A549 (cell line): ENCODE measurements around the gene UBAP1L.
"Not testable (repeated sequence)": the region's sequence is repeated elsewhere in the genome, so short reads cannot be mapped to it uniquely, and the experiment has no call there.

Source experiments
- CBX2 ChIP-seq: fragments of 200-600 bp; sonication (generic); IDR thresholded peaks from 2 replicates; pipeline ENCODE4 v1.6.1; 2016; ENCODE audit warnings: low read depth, mild to moderate bottlenecking, borderline replicate concordance
- CHD2 ChIP-seq: fragments of 150-350 bp; IDR thresholded peaks from 2 replicates; pipeline ENCODE4 v1.6.1; 2014; ENCODE audit warnings: low read length; ENCODE audit not compliant: partially characterized antibody
- CTCF ChIP-seq: fragments of >200 bp; sonication (Bioruptor Twin); formaldehyde crosslinking; IDR thresholded peaks from 3 replicates; pipeline ENCODE4 v1.5.1; 2016
- E2F6 ChIP-seq: IDR thresholded peaks from 2 replicates; pipeline ENCODE4 v1.6.1; 2012; ENCODE audit warnings: low read depth, borderline replicate concordance
- EP300 ChIP-seq, 2 experiments: fragments of >200 bp; sonication (Bioruptor Twin); formaldehyde crosslinking; IDR thresholded peaks; 2 replicates in 1 of 2; 3 replicates in 1 of 2; pipeline ENCODE4 v1.6.1; 2016 to 2017
- MAX ChIP-seq: IDR thresholded peaks from 2 replicates; pipeline ENCODE4 v1.6.1; 2012
- MYC ChIP-seq: IDR thresholded peaks from 2 replicates; pipeline ENCODE4 v1.6.1; 2012; ENCODE audit warnings: mild to moderate bottlenecking, inconsistent platforms, low read length, improper control_type of control experiment, borderline replicate concordance
- POLR2A ChIP-seq: IDR thresholded peaks from 2 replicates; pipeline ENCODE4 v1.6.1; 2012; ENCODE audit warnings: mild to moderate bottlenecking, low read length
- RFX5 ChIP-seq: fragments of 450-650 bp; IDR thresholded peaks from 2 replicates; pipeline ENCODE4 v1.7.1; 2014; ENCODE audit warnings: antibody characterized with exemption, mild to moderate bottlenecking, moderate library complexity
- TF ChIP-seq, protein P1 (sequence below): IDR thresholded peaks from 2 replicates; pipeline ENCODE4 v1.6.1; 2012
- TF ChIP-seq, protein P2 (sequence below): fragments of 200-600 bp; sonication (generic); IDR thresholded peaks from 2 replicates; pipeline ENCODE4 v1.6.1; 2016; ENCODE audit warnings: antibody characterized with exemption, mild to moderate bottlenecking, moderate library complexity

- TF ChIP-seq RFX5; CTCF; CHD2; MAX; E2F6; MYC; CBX2; POLR2A; EP300 (IDR thresholded peaks at IDR 0.05): not testable (repeated sequence)
- TF ChIP-seq, protein P1, sequence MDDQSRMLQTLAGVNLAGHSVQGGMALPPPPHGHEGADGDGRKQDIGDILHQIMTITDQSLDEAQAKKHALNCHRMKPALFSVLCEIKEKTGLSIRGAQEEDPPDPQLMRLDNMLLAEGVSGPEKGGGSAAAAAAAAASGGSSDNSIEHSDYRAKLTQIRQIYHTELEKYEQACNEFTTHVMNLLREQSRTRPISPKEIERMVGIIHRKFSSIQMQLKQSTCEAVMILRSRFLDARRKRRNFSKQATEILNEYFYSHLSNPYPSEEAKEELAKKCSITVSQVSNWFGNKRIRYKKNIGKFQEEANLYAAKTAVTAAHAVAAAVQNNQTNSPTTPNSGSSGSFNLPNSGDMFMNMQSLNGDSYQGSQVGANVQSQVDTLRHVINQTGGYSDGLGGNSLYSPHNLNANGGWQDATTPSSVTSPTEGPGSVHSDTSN, result not testable (repeated sequence)
- TF ChIP-seq, protein P2, sequence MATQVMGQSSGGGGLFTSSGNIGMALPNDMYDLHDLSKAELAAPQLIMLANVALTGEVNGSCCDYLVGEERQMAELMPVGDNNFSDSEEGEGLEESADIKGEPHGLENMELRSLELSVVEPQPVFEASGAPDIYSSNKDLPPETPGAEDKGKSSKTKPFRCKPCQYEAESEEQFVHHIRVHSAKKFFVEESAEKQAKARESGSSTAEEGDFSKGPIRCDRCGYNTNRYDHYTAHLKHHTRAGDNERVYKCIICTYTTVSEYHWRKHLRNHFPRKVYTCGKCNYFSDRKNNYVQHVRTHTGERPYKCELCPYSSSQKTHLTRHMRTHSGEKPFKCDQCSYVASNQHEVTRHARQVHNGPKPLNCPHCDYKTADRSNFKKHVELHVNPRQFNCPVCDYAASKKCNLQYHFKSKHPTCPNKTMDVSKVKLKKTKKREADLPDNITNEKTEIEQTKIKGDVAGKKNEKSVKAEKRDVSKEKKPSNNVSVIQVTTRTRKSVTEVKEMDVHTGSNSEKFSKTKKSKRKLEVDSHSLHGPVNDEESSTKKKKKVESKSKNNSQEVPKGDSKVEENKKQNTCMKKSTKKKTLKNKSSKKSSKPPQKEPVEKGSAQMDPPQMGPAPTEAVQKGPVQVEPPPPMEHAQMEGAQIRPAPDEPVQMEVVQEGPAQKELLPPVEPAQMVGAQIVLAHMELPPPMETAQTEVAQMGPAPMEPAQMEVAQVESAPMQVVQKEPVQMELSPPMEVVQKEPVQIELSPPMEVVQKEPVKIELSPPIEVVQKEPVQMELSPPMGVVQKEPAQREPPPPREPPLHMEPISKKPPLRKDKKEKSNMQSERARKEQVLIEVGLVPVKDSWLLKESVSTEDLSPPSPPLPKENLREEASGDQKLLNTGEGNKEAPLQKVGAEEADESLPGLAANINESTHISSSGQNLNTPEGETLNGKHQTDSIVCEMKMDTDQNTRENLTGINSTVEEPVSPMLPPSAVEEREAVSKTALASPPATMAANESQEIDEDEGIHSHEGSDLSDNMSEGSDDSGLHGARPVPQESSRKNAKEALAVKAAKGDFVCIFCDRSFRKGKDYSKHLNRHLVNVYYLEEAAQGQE, result not testable (repeated sequence)
These were observed 23.6 kb upstream of the UBAP1L start for GRCh38 chr15:65138631-65139030.
